Endothelial cell of umbilical vein (primary cell): ENCODE measurements around the gene NAPB.

Experiments
- EZH2 ChIP-seq: IDR thresholded peaks from 2 replicates; pipeline ENCODE4 v1.6.1; 2012; ENCODE audit warnings: borderline replicate concordance, low read depth, mild to moderate bottlenecking, moderate library complexity, low read length, inconsistent platforms; ENCODE audit not compliant: severe bottlenecking
- MAX ChIP-seq: IDR thresholded peaks from 2 replicates; pipeline ENCODE4 v1.6.1; 2011; ENCODE audit not compliant: insufficient read depth, insufficient read length
- POLR2AphosphoS5 ChIP-seq: IDR thresholded peaks from 2 replicates; pipeline ENCODE4 v1.6.1; 2012; ENCODE audit warnings: low read depth, mild to moderate bottlenecking, control low read depth, low read length, moderate library complexity; ENCODE audit not compliant: insufficient read depth
- TF ChIP-seq, protein P1 (sequence below), 2 donors: IDR thresholded peaks; 1 replicate in 1 of 2; 2 replicates in 1 of 2; pipeline ENCODE4 v1.5.1; 2011; ENCODE audit warnings: low read length in 2 of 2, mild to moderate bottlenecking in 2 of 2, moderate library complexity in 2 of 2, control low read depth in 1 of 2, inconsistent platforms in 1 of 2, low read depth in 1 of 2; ENCODE audit not compliant: insufficient read depth in 1 of 2; ENCODE audit errors: extremely low read depth in 1 of 2

DNA sequence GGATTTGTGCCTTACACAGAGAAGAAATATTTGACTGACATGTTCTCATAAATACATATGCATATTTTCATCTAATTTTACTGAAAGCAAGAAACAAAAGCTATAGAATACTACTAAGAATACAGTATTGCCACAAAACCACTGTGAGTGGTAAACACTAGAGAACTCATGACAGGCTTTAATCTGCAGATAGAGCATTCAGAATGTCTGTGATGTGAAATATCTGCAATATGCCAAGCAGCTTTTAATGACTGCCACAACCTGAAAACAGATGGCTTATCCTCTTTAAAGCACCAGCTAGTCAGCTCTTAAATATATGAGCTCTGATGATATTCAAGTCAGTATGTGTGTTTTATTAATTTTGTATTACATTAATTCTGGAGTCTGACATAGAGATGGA, 3.4 kb downstream of the NAPB start:
- TF ChIP-seq, protein P1, sequence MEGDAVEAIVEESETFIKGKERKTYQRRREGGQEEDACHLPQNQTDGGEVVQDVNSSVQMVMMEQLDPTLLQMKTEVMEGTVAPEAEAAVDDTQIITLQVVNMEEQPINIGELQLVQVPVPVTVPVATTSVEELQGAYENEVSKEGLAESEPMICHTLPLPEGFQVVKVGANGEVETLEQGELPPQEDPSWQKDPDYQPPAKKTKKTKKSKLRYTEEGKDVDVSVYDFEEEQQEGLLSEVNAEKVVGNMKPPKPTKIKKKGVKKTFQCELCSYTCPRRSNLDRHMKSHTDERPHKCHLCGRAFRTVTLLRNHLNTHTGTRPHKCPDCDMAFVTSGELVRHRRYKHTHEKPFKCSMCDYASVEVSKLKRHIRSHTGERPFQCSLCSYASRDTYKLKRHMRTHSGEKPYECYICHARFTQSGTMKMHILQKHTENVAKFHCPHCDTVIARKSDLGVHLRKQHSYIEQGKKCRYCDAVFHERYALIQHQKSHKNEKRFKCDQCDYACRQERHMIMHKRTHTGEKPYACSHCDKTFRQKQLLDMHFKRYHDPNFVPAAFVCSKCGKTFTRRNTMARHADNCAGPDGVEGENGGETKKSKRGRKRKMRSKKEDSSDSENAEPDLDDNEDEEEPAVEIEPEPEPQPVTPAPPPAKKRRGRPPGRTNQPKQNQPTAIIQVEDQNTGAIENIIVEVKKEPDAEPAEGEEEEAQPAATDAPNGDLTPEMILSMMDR (IDR thresholded peaks at IDR 0.05; ENCODE audit: extremely low read depth in 1 of 2, insufficient read depth in 1 of 2, low read depth in 1 of 2, low read length in 2 of 2) = no peak
- TF ChIP-seq EZH2 = no peak
- no peak for TF ChIP-seq POLR2AphosphoS5
- TF ChIP-seq MAX = no peak
